HepG2 (cell line): ENCODE measurements around the gene DPP6. TPM values are rescaled to one million over a fixed set of nuclear protein-coding genes. Genes with fewer than 3 reads are reported as not detected.
"Not testable (repeated sequence)": the region's sequence is repeated elsewhere in the genome, so short reads cannot be mapped to it uniquely, and the experiment has no call there.

ENCODE experiments used
- ATAC-seq: fragments of 200-7000 bp; cut with Tn5 transposase; 3 replicates; pipeline ENCODE4 v1.9.1; 2020; ENCODE audit warnings: mild to moderate bottlenecking, moderate library complexity
- BruUV-seq: library from RNA; stranded (reverse); fragments of 400-500 nt; replicated peaks from 2 replicates; lab custom pipeline; 2021; lab: Mats Ljungman, UMichigan
- CTCF ChIA-PET: fragments of 300-600 bp; formaldehyde crosslinking; extraction: SDS; loops from one replicate; lab custom pipeline; 2021; ENCODE audit warnings: low total read pairs, inconsistent platforms, low intra/inter-chr PET ratio; lab: Yijun Ruan, JAX
- POLR2A ChIA-PET: fragments of 350-600 bp; sonication (Branson Sonifier 250); formaldehyde crosslinking; loops from one replicate; lab custom pipeline; 2020; ENCODE audit warnings: antibody characterized with exemption, inconsistent platforms; lab: Yijun Ruan, JAX
- DNase-seq: peaks from one replicate; pipeline ENCODE4 v3.0.0-alpha.2; 2015; ENCODE audit warnings: low spot score
- FAIRE-seq: peaks from 3 replicates; lab custom pipeline; 2011; peaks lifted over from hg19 to GRCh38; lab: Jason Lieb, UNC
- H2AFZ ChIP-seq: one replicate; pipeline ENCODE4 v1.6.1; 2011; ENCODE audit warnings: low read length, inconsistent platforms
- H3K27ac ChIP-seq: fragments of 300-600 bp; 3 replicates; pipeline ENCODE4 v1.8.0; 2011; ENCODE audit warnings: mixed run types, mild to moderate bottlenecking, mixed read lengths, low read length, inconsistent platforms; ENCODE audit not compliant: insufficient read depth; ENCODE audit errors: extremely low read length
- H3K27me3 ChIP-seq, 2 experiments: fragments of 200-600 bp in 1 of 2; 2 replicates in 1 of 2; 3 replicates in 1 of 2; pipeline versions ENCODE4 v1.6.0 to v1.8.0; 2011; ENCODE audit warnings: low read length in 2 of 2, mild to moderate bottlenecking in 2 of 2, moderate library complexity in 2 of 2, inconsistent platforms in 1 of 2; ENCODE audit not compliant: insufficient read depth in 2 of 2, control insufficient read depth in 1 of 2
- H3K36me3 ChIP-seq, 2 experiments: fragments of 200-600 bp in 1 of 2; replicated peaks in 1 of 2; 2 replicates in 1 of 2; 3 replicates in 1 of 2; pipeline versions ENCODE4 v1.5.1 to v1.8.0; 2011; ENCODE audit warnings: low read length in 2 of 2, inconsistent platforms in 1 of 2; ENCODE audit not compliant: insufficient read depth in 2 of 2, control insufficient read depth in 1 of 2
- H3K4me1 ChIP-seq: 2 replicates; pipeline ENCODE4 v1.5.1; 2012; ENCODE audit warnings: low read length, inconsistent platforms; ENCODE audit not compliant: insufficient read depth
- H3K4me2 ChIP-seq: 2 replicates; pipeline ENCODE4 v1.6.0; 2011; ENCODE audit warnings: low read depth, low read length, inconsistent platforms
- H3K4me3 ChIP-seq, 3 experiments: fragments of 200-600 bp in 1 of 3; sonication (generic), shearing (Covaris generic) in 1 of 3; replicated peaks in 1 of 3; 2 replicates each; pipeline ENCODE4 v1.5.1; 2011 to 2016; ENCODE audit warnings: low read length in 3 of 3, inconsistent platforms in 2 of 3, low read depth in 2 of 3, mild to moderate bottlenecking in 2 of 3, control low read depth in 1 of 3, mixed read lengths in 1 of 3; ENCODE audit not compliant: insufficient read depth in 1 of 3
- H3K79me2 ChIP-seq: one replicate; pipeline ENCODE4 v1.6.1; 2011; ENCODE audit warnings: low read length, inconsistent platforms; ENCODE audit not compliant: insufficient read depth
- H3K9ac ChIP-seq: 2 replicates; pipeline ENCODE4 v1.6.0; 2011; ENCODE audit warnings: mild to moderate bottlenecking, low read depth, low read length, inconsistent platforms; ENCODE audit not compliant: insufficient read depth
- H3K9me3 ChIP-seq: 2 replicates; pipeline ENCODE4 v1.5.1; 2012; ENCODE audit warnings: mild to moderate bottlenecking, low read length
- H4K20me1 ChIP-seq: 2 replicates; pipeline ENCODE4 v1.6.0; 2011; ENCODE audit warnings: inconsistent platforms, mild to moderate bottlenecking, low read length, moderate library complexity; ENCODE audit not compliant: insufficient read depth
- IKZF4 ChIP-seq: sonication (generic); formaldehyde crosslinking; IDR thresholded peaks from 2 replicates; pipeline ENCODE4 v1.5.1; 2020; ENCODE audit warnings: borderline replicate concordance, mild to moderate bottlenecking, low read depth, missing genetic modification reagents; ENCODE audit errors: not compliant biosample characterization
- ISX ChIP-seq: sonication (generic); formaldehyde crosslinking; conservative IDR thresholded peaks from 2 replicates; pipeline ENCODE4 v1.5.0; 2020; ENCODE audit warnings: missing genetic modification reagents
- KLF9 ChIP-seq: IDR thresholded peaks from 2 replicates; pipeline ENCODE4 v1.6.1; 2016; ENCODE audit warnings: low read depth
- PHF5A ChIP-seq: IDR thresholded peaks from one replicate; pipeline ENCODE4 v1.6.1; 2018; ENCODE audit warnings: low read depth, missing genetic modification reagents; ENCODE audit not compliant: unreplicated experiment
- PLSCR1 ChIP-seq: sonication (generic); formaldehyde crosslinking; IDR thresholded peaks from 2 replicates; pipeline ENCODE4 v1.5.0; 2020; ENCODE audit warnings: missing genetic modification reagents, mild to moderate bottlenecking, borderline replicate concordance
- RFXANK ChIP-seq: IDR thresholded peaks from 2 replicates; pipeline ENCODE4 v1.6.1; 2016
- RNF2 ChIP-seq: fragments of 450-650 bp; conservative IDR thresholded peaks from 2 replicates; pipeline ENCODE4 v1.6.1; 2016; ENCODE audit warnings: low read depth
- U2AF2 ChIP-seq: fragments of 200-400 bp; formaldehyde crosslinking; IDR thresholded peaks from 2 replicates; pipeline ENCODE4 v1.6.1; 2017; ENCODE audit warnings: low read depth, mild to moderate bottlenecking, low read length
- ZFP62 ChIP-seq: sonication (generic); formaldehyde crosslinking; IDR thresholded peaks from 2 replicates; pipeline ENCODE4 v1.4.0; 2020; ENCODE audit warnings: missing genetic modification reagents
- ZNF207 ChIP-seq: fragments of 450-650 bp; IDR thresholded peaks from 2 replicates; pipeline ENCODE4 v1.6.1; 2016; ENCODE audit warnings: antibody characterized with exemption, borderline replicate concordance
- ZNF333 ChIP-seq: sonication (generic); formaldehyde crosslinking; IDR thresholded peaks from 2 replicates; pipeline ENCODE4 v1.4.0; 2020; ENCODE audit warnings: mild to moderate bottlenecking, missing genetic modification reagents, borderline replicate concordance
- ZNF414 ChIP-seq: sonication (generic); formaldehyde crosslinking; IDR thresholded peaks from 2 replicates; pipeline ENCODE4 v1.5.0; 2020; ENCODE audit warnings: missing genetic modification reagents
- ZNF432 ChIP-seq: sonication (generic); formaldehyde crosslinking; IDR thresholded peaks from 2 replicates; pipeline ENCODE4 v1.5.0; 2020; ENCODE audit warnings: missing genetic modification reagents, mild to moderate bottlenecking, borderline replicate concordance
- WGBS: methylation state at CpG from one replicate; pipeline ENCODE4 v1.1.6; 2017; ENCODE audit warnings: low lambda C conversion rate; 5-methylcytosine and 5-hydroxymethylcytosine counted together
- in situ Hi-C: cut with HindIII; loops from 2 replicates; pipeline ENCODE4 v1.10.0; 2017; ENCODE audit warnings: low pct_unique_long_range_greater_than_20kb; ENCODE audit not compliant: extremely low pct_ligation_motif_present
- intact Hi-C: fragments of 100-400 bp; cut with micrococcal nuclease; formaldehyde crosslinking; loops from one replicate; pipeline ENCODE4 v1.10.0; 2022; ENCODE audit not compliant: unreplicated experiment
- polyA plus RNA-seq, 8 experiments: library from polyadenylated mRNA; depleted of rRNA in 3 of 8; stranded (reverse) in 7 of 8; unstranded in 1 of 8; fragments of >200 nt; fragmentation: Illumina TruSeq in 4 of 8; extraction: Trizol in 4 of 8; gene quantifications; 2 replicates each; pipeline versions ENCODE4 v1.2.1 to v1.2.3, GENCODE V29; 2011 to 2016; ENCODE audit warnings: low read depth in 4 of 8, missing spikeins in 1 of 8, mixed read lengths in 1 of 8; ENCODE audit not compliant: insufficient read depth in 1 of 8
- total RNA-seq, 5 experiments: library from RNA; depleted of rRNA; stranded (reverse); fragments of >200 nt; fragmentation: Illumina TruSeq; extraction: Trizol; gene quantifications; 2 replicates each; pipeline ENCODE4 v1.2.3, GENCODE V29; 2016; ENCODE audit warnings: low read depth in 1 of 5
- TF ChIP-seq, protein P1 (sequence below): IDR thresholded peaks from 2 replicates; pipeline ENCODE4 v1.6.1; 2016; ENCODE audit warnings: mild to moderate bottlenecking, missing biosample characterization, missing genetic modification reagents
- TF ChIP-seq, protein P2 (sequence below): sonication (generic); formaldehyde crosslinking; conservative IDR thresholded peaks from 2 replicates; pipeline ENCODE4 v1.8.1; 2023; ENCODE audit warnings: missing genetic modification reagents

The DPP6 gene
- total and polyA plus RNA-seq, 2 of the 13 experiments (the other 11 are each of a cell fraction or from before 2014, with no cell fraction given) = not detected

DNA sequence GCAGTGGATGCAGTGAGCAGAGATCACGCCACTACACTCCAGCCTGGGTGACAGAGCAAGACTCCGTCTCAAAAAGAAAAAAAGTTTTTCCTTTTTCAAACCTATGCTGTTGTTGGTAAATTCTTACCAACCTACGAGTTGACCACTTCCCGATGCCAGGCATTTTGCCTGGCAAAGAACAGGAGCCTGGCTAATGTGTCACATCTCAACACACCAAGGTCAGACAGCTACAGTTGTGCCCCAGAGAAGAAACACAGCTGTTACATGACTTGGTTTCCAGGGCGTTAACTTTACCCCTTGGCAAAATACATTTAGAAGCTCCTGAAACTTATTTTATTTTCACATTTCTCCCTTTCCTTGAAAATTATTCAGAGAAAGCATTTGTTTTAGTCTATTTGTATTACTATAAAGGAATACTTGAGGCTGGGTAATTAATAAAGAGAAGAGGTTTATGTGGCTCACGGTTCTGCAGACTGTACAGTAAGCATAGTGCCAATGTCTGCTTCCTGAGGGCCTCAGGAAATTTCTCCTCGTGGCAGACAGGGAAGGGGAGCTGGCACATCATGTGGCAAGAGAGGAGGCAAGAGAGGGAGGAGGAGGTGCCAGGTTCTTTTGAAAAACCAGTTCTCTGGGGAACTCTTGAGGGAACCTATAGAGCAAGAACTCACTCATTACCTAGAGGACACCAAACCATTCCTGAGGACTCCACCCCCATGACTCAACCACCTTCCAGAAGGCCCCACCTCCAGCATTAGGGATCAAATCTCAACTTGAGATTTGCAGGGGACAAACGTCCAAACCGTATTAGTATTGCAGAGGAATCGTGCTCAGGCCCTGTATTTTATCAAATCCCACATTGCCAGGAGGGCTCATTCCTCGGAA is 867.4 kb downstream of the DPP6 start:
- Histone ChIP-seq H3K36me3 (no peaks in the 10 kb centered on the region), H3K4me2 (no peak overlapping the region), H3K4me1 (no peaks in the 10 kb centered on the region), H3K79me2 (no peaks in the 10 kb centered on the region), H3K27ac (no peak overlapping the region), H3K9ac (no peak overlapping the region), H4K20me1 (no peaks in the 10 kb centered on the region), H2AFZ (no peak overlapping the region), H3K27me3 (peaks cover 2 to 23% of the 10 kb centered on the region in 2 experiments; a peak in 4 of 5 replicates), H3K9me3 (no peaks in the 10 kb centered on the region), H3K4me3 (no peak overlapping the region)
- CTCF ChIA-PET = no interaction called here
- no peak for TF ChIP-seq ZNF333 (CRISPR knock-in tag)
- no peak for TF ChIP-seq RFXANK (CRISPR knock-in tag)
- no peak for TF ChIP-seq PLSCR1 (CRISPR knock-in tag)
- TF ChIP-seq IKZF4 (CRISPR knock-in tag) = no peak
- no peak for TF ChIP-seq ZFP62 (CRISPR knock-in tag)
- TF ChIP-seq PHF5A = no peak
- TF ChIP-seq, protein P1, sequence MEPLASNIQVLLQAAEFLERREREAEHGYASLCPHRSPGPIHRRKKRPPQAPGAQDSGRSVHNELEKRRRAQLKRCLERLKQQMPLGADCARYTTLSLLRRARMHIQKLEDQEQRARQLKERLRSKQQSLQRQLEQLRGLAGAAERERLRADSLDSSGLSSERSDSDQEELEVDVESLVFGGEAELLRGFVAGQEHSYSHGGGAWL (CRISPR knock-in tag) = no peak
- TF ChIP-seq KLF9 = no peak
- TF ChIP-seq RNF2 = no peak
- TF ChIP-seq ZNF414 (CRISPR knock-in tag) = no peak
- no peak for TF ChIP-seq U2AF2
- TF ChIP-seq, protein P2, sequence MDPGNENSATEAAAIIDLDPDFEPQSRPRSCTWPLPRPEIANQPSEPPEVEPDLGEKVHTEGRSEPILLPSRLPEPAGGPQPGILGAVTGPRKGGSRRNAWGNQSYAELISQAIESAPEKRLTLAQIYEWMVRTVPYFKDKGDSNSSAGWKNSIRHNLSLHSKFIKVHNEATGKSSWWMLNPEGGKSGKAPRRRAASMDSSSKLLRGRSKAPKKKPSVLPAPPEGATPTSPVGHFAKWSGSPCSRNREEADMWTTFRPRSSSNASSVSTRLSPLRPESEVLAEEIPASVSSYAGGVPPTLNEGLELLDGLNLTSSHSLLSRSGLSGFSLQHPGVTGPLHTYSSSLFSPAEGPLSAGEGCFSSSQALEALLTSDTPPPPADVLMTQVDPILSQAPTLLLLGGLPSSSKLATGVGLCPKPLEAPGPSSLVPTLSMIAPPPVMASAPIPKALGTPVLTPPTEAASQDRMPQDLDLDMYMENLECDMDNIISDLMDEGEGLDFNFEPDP (CRISPR knock-in tag) = no peak
- TF ChIP-seq ZNF207 = no peak
- TF ChIP-seq ZNF432 (CRISPR knock-in tag) = no peak
- no peak for TF ChIP-seq ISX
- DNase-seq = no peak
- POLR2A ChIA-PET = no interaction called here
- in situ Hi-C loops (no loop called here), intact Hi-C loops (no loop called here)
- no peak for ATAC-seq
- no TSS peak for BruUV-seq
- 22% methylated on average over 11 of the region's 11 CpGs for WGBS
- FAIRE-seq = no peak

GRCh38 chr7:154922472-154922871 is 870.3 kb downstream of the DPP6 start:
- not testable (repeated sequence) for FAIRE-seq

More at GRCh38 chr7:154922472-154922871, 870.3 kb downstream of the DPP6 start:
- H2AFZ ChIP-seq, H3K79me2 ChIP-seq, BruUV-seq, intact Hi-C loops, H3K36me3 ChIP-seq, H3K9ac ChIP-seq, in situ Hi-C loops, H3K4me1 ChIP-seq, DNase-seq, H3K4me2 ChIP-seq, ATAC-seq, H3K27me3 ChIP-seq, H4K20me1 ChIP-seq, H3K9me3 ChIP-seq, H3K27ac ChIP-seq, CTCF ChIA-PET, POLR2A ChIA-PET, H3K4me3 ChIP-seq: not testable (repeated sequence)
- 0% methylated on average over 1 of the region's 2 CpGs for WGBS
